ENCODE data around the gene MYLK4.

MYLK4 gene

GRCh38 chr6:2777249-2777648 is 26.5 kb upstream of the MYLK4 start:
- DNase-seq, result no peak

- no peak for DNase-seq
These were observed 24.3 kb upstream of the MYLK4 start for GRCh38 chr6:2775003-2775402.

DNA sequence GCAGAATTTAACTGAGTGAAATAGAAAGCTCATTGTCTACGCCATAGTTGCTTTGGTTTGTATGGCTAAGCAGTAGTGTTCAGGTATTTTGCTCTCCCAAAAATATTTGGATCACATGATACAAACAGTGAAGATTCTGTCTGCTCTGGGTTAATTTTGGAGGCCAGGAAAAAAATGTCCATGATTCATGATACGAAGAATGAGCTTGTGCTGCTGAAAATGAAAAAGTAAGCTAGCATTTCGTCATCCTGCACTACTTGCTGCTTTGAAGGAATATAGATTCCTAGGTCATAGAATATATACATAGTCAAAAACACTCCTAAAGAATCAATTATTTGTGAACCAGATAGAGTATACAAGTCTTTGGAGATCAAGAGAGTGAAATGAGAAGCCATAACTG is 22.7 kb upstream of the MYLK4 start:
- no peak for DNase-seq

DNA sequence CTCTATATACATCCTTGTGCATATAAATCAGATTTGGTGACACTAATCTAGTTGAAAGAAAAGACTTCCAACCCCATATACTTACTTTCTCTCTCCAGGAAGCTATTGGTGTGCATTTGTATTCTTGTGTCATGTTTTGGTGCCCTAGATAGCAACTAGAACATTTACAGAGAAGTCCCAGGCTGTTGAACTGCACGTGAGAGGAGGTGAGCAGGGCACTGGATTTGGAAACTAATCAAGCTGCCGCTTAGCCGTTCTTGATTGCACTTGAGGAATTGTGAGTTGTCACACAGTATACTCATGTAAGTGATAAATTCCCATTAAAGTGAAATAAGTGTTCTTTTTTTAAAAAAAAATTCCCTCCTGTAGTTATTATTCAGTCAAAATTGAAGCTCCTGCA is 22.1 kb upstream of the MYLK4 start:
- DNase-seq, result no peak

- no peak for DNase-seq
These were observed 20.4 kb upstream of the MYLK4 start for GRCh38 chr6:2771079-2771478.

GRCh38 chr6:2770171-2770570 is 19.4 kb upstream of the MYLK4 start:
- no peak for DNase-seq

DNA sequence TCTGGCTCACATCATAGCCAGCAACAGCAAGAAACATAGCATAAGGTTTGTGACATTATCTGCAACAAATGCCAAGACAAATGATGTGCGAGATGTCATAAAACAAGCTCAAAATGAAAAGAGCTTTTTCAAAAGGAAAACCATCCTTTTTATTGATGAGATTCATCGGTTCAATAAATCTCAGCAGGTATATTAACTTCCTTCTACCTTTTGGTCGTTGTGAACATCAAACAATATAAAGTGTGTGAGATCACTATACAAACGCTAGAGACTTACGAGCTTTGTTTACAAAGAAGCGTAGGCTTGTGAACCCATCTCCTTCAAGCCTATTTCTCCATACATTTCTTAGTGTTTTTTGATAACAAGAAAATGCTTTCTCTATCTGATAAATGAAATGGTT is 18.0 kb upstream of the MYLK4 start:
- DNase-seq, result no peak

GRCh38 chr6:2767657-2768524 is 17.2 kb upstream of the MYLK4 start:
- no peak for DNase-seq

DNA sequence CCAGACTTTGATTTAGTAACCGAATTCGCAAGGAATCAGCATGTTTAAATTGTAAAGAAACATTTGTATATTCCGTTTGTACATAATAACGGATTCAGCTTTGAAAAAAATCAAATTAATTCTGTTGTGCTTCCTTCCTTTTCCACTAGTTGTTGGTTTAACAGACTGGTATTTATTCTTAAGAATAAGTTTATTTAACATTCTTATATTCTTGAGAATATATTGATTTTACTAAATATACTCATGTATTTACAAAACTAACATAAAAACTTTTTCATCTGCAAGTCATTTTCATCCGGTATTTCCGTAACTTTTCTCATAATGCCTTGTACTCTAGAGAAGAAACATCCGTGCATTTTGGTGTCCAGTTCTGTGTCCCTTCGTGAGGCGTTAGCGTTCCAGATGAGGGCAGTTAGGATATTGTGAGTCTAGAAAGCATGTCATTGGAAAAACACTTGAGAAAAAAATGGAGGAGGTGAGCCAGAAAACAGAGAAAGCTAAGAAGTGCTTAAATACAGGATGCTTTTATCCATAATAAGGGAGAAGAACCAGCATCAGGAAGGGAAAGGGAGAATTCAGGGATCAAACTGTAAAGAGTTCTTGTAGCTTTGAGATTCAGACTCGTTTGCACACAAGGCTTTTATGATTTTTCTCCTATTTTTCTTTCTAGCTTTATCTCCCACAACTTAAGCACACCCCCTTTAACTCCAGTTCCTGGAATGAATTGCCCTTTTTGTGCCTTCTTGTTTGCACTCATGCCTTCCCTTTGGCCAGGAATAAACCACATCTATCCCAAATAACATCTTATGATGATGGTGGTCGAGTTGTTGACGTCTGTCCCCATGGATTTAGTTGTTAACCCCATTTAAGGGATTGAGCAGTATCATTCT is 16.3 kb upstream of the MYLK4 start:
- DNase-seq, result no peak

DNA sequence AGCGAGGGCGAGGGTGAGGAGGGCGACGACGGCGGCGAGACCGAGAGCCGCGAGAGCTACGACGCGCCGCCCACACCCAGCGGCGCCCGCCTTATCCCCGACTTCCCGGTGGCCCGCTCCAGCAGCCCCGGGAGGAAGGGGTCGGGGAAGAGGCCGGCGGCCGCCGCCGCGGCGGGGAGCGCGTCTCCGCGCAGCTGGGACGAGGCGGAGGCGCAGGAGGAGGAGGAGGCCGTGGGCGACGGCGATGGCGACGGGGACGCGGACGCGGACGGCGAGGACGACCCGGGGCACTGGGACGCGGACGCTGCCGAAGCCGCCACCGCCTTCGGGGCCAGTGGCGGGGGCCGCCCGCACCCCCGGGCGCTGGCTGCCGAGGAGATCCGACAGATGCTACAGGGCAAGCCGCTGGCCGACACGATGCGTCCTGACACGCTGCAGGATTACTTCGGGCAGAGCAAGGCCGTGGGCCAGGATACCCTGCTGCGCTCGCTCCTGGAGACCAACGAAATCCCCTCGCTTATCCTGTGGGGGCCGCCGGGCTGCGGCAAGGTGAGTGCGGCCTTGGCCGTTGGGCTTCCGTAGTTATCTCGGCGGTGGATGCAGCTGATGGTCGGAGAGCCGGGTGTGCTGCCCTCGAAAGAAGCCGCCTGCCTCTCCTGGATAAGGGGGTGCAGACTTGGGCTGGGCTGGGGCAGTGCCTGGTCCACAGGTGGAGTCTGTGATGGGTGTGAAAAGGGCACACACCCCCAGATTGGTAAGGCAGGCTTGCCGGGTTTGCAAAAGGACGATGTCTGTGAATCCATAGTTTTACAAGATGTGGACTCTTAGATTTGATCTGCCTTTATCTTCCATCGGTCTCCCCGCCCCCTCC is 15.4 kb upstream of the MYLK4 start:
- DNase-seq, result no peak

DNA sequence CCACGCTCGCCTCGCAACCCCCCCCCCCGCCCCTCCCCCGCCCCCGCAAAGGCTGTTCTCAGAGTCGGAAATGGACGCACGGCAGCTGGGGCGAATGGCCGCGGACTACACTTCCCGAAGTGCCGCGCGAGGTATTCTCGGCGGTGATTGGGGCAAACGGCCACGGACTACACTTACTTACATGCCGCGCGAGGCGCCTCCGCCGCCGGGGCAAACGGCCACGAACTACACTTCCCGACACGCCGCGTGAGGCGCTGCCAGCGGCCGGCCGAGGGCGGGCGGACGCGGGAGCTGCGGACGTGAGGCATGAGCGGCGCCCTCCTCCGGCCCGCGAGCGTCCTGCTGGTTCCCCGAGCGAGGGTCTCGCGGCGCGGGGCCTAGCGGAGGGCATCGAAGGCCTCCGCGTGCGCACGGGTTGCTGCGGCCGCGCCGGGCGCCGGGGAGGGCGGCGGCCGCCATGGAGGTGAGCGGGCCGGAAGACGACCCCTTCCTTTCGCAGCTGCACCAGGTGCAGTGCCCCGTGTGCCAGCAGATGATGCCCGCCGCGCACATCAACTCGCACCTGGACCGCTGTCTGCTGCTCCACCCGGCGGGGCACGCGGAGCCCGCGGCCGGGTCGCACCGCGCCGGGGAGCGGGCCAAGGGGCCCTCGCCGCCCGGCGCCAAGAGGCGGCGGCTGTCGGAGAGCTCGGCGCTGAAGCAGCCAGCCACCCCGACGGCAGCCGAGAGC is 14.6 kb upstream of the MYLK4 start, which contains the start of gene WRNIP1:
Gene WRNIP1 (plus strand): TSS at position 228 of the 730 bp plus-strand sequence. CDS start 230 bp downstream, at position 458.
- DNase-seq, result peak; percentile 99

DNA sequence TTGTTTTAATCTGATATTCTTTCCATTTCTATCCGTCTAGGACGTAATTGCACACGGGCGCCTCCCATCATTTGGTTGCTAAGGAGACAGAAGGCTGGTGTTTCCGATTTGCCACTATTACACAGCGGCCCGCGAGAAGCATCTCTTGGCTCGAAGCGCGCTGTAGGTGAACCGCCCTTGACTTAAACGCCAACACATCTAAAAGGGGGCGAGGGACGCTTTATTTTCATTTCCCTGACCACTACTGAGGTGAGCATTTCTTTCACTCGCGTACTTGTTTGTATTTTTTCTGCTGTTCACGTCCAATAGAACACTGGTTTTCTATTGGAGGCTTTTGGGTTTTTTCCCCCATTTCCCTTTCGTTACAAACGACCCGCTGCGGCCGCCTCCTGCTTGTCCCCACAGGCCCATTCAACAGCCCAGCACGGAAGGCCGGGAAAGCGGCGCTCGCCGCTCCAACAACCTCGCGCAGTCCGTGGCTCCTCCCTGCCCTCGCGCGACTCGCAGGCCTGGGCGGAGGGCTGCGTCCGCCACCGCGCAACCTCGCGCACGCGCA is 14.0 kb upstream of the MYLK4 start:
- no peak for DNase-seq

DNA sequence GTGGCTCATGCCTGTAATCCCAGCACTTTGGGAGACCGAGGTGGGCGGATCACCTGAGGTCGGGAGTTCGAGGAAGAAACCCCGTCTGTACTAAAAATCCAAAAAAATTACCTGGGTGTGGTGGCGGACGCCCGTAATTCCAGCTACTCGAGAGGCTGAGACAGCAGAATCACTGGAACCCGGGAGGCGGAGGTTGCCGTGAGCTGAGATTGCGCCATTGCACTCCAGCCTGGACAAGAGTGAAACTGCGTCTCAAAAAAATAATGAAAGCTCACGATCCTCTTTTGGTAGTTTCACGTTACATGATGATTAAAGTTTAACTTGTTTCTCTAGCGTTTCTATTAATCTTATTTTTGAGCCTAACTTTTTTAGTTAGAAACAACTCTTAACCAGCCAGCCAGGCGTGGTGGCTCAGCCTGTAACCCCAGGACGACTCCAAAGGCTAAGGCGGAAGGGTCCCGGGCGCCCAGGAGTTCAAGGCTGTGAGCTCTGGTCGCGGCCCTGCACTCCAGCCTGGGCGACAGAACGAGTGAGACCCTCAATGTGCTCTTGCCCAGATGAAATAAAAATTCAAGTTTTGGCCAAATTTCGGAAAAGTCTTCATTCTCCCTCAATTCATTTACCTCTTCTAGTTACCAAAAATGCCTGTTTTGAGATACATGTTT is 13.3 kb upstream of the MYLK4 start:
- no peak for DNase-seq

GRCh38 chr6:2763345-2763841 is 12.7 kb upstream of the MYLK4 start:
- DNase-seq, result no peak

DNA sequence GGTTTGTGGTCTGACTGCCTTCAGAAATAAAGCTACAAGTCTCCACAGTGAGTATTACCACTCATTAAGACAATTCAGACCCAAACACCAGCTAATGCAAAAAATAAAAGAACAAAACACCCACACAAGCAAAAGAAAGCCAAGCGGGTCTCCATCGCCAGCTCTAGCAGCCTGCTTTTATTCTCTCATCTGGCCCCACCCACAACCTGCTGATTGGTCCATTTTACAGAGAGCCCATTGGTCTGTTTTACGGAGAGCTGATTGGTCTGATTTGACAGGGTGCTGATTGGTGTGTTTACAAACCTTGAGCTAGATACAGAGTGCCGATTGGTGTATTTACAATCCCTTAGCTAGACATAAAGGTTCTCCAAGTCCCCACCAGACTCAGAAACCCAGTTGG is 12.1 kb upstream of the MYLK4 start:
- DNase-seq, result peak; percentile 73

GRCh38 chr6:2760882-2761842 is 10.4 kb upstream of the MYLK4 start:
- DNase-seq, result peak; percentile 18

DNA sequence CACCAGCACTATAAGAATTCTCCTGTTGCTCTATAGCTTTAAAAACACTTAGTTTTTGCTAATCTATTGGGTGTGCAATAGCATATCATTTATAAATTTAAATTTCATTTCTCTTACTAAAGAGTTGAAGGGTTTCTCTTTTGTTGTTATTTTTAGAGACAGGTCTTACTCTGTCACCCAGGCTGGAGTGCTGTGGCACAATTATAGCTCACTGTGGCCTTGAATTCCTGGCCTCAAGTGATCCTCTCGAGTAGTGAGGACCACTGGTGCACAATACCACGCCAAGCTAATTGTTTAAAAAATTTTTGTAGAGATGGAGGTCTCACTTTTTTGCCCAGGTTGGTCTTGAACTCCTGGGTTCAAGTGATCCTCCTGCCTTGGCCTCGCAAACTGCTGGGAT is 8.3 kb upstream of the MYLK4 start:
- no peak for DNase-seq

GRCh38 chr6:2756687-2757224 is 6.0 kb upstream of the MYLK4 start:
- DNase-seq, result no peak

DNA sequence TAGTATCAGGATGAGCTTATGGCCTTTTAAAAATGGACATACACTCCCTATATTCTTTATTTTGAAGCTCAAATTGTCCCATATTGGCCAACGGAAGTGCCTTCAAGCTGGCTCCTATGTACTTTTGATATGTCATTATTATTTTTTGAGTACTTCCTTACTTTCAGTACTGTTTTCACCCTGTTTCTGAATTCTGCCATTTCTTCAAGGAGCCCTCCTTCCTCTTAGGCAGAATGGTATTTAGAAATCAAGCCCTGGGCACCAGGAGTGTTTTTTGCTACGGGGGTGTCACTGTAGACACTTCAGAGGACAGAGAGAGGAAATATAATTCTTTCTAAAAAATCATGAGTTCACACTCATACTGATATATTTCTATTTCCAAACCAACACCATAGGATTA is 5.5 kb upstream of the MYLK4 start:
- DNase-seq, result no peak

- DNase-seq, result no peak
These were observed 4.7 kb upstream of the MYLK4 start for GRCh38 chr6:2755456-2755855.
